ENCODE measurements around the gene FOXO3. TPM values are rescaled to one million over a fixed set of nuclear protein-coding genes. Genes with fewer than 3 reads are reported as not detected.

Gene FOXO3
- total RNA-seq, 1 donor from 2014 or later, result 5.9 TPM

- Mint-ChIP-seq H3K9me3 (no peaks in the 10 kb centered on the region), H3K36me3 (ENCODE audit: low read depth) (no peaks in the 10 kb centered on the region), H3K4me1 (peaks cover 3% of the 10 kb centered on the region), H3K27me3 (peaks cover 4% of the 10 kb centered on the region), H3K4me3 (no peak overlapping the region), H3K27ac (no peak overlapping the region)
- intact Hi-C loops (cut with micrococcal nuclease), result no loop called here
- DNase-seq, result no peak
Measured at GRCh38 chr6:108606250-108606690, 45.6 kb downstream of the FOXO3 start.

GRCh38 chr6:108608453-108609275, 47.9 kb downstream of the FOXO3 start:
- H3K4me3 Mint-ChIP-seq, result no peak overlapping the region
- H3K27ac Mint-ChIP-seq, result no peak overlapping the region
- intact Hi-C loops (cut with micrococcal nuclease), result no loop called here
- DNase-seq, result no peak
- peaks cover 12% of the 10 kb centered on the region for H3K27me3 Mint-ChIP-seq
- H3K4me1 Mint-ChIP-seq, result peaks cover 3% of the 10 kb centered on the region
- peaks cover 3% of the 10 kb centered on the region for H3K36me3 Mint-ChIP-seq (ENCODE audit: low read depth)
- H3K9me3 Mint-ChIP-seq, result peaks cover 5% of the 10 kb centered on the region

- Mint-ChIP-seq H3K4me1 (peaks cover 3% of the 10 kb centered on the region), H3K9me3 (peaks cover 5% of the 10 kb centered on the region), H3K27me3 (peaks cover 16% of the 10 kb centered on the region), H3K4me3 (no peak overlapping the region), H3K27ac (no peak overlapping the region), H3K36me3 (ENCODE audit: low read depth) (peaks cover 3% of the 10 kb centered on the region)
- DNase-seq, result no peak
- intact Hi-C loops (cut with micrococcal nuclease), result no loop called here
Measured at GRCh38 chr6:108609276-108609769, 48.6 kb downstream of the FOXO3 start.

- DNase-seq, result no peak
- peaks cover 3% of the 10 kb centered on the region for H3K4me1 Mint-ChIP-seq
- H3K27me3 Mint-ChIP-seq, result peaks cover 24% of the 10 kb centered on the region
- H3K36me3 Mint-ChIP-seq (ENCODE audit: low read depth), result peaks cover 3% of the 10 kb centered on the region
- no peak overlapping the region for H3K4me3 Mint-ChIP-seq
- H3K27ac Mint-ChIP-seq, result no peak overlapping the region
- peaks cover 5% of the 10 kb centered on the region for H3K9me3 Mint-ChIP-seq
- intact Hi-C loops (cut with micrococcal nuclease), result no loop called here
Measured at GRCh38 chr6:108610270-108610839, 49.6 kb downstream of the FOXO3 start.

GRCh38 chr6:108610957-108611586, 50.4 kb downstream of the FOXO3 start:
- Mint-ChIP-seq H3K27me3 (peaks cover 24% of the 10 kb centered on the region), H3K4me1 (peaks cover 3% of the 10 kb centered on the region), H3K4me3 (no peak overlapping the region), H3K27ac (no peak overlapping the region), H3K9me3 (peaks cover 5% of the 10 kb centered on the region), H3K36me3 (ENCODE audit: low read depth) (peaks cover 3% of the 10 kb centered on the region)
- DNase-seq, result no peak
- intact Hi-C loops (cut with micrococcal nuclease), result no loop called here

- Mint-ChIP-seq H3K36me3 (ENCODE audit: low read depth) (peaks cover 3% of the 10 kb centered on the region), H3K27ac (no peak overlapping the region), H3K4me1 (peaks cover 3% of the 10 kb centered on the region), H3K9me3 (peaks cover 5% of the 10 kb centered on the region), H3K27me3 (peaks cover 24% of the 10 kb centered on the region), H3K4me3 (no peak overlapping the region)
- no peak for DNase-seq
- intact Hi-C loops (cut with micrococcal nuclease), result no loop called here
Measured at GRCh38 chr6:108612852-108613251, 52.1 kb downstream of the FOXO3 start.

- Mint-ChIP-seq H3K4me1 (peaks cover 4% of the 10 kb centered on the region), H3K27ac (no peak overlapping the region), H3K27me3 (peaks cover 21% of the 10 kb centered on the region), H3K36me3 (ENCODE audit: low read depth) (peaks cover 3% of the 10 kb centered on the region), H3K9me3 (peaks cover 5% of the 10 kb centered on the region), H3K4me3 (no peak overlapping the region)
- intact Hi-C loops (cut with micrococcal nuclease), result no loop called here
- no peak for DNase-seq
Measured at GRCh38 chr6:108616544-108616943, 55.8 kb downstream of the FOXO3 start.

GRCh38 chr6:108616973-108617372, 56.3 kb downstream of the FOXO3 start:
- intact Hi-C loops (cut with micrococcal nuclease), result no loop called here
- no peak for DNase-seq
- H3K27me3 Mint-ChIP-seq, result peaks cover 21% of the 10 kb centered on the region
- H3K36me3 Mint-ChIP-seq (ENCODE audit: low read depth), result peaks cover 3% of the 10 kb centered on the region
- H3K4me3 Mint-ChIP-seq, result no peak overlapping the region
- H3K4me1 Mint-ChIP-seq, result peaks cover 4% of the 10 kb centered on the region
- H3K9me3 Mint-ChIP-seq, result peaks cover 5% of the 10 kb centered on the region
- H3K27ac Mint-ChIP-seq, result no peak overlapping the region

GRCh38 chr6:108618623-108619152, 58.0 kb downstream of the FOXO3 start:
- H3K4me3 Mint-ChIP-seq, result no peak overlapping the region
- H3K4me1 Mint-ChIP-seq, result peaks cover 6% of the 10 kb centered on the region
- H3K9me3 Mint-ChIP-seq, result no peaks in the 10 kb centered on the region
- H3K27me3 Mint-ChIP-seq, result peaks cover 12% of the 10 kb centered on the region
- H3K36me3 Mint-ChIP-seq (ENCODE audit: low read depth), result no peaks in the 10 kb centered on the region
- DNase-seq, result no peak
- no peak overlapping the region for H3K27ac Mint-ChIP-seq
- intact Hi-C loops (cut with micrococcal nuclease), result no loop called here

- H3K4me3 Mint-ChIP-seq, result no peak overlapping the region
- H3K4me1 Mint-ChIP-seq, result peaks cover 6% of the 10 kb centered on the region
- no peaks in the 10 kb centered on the region for H3K9me3 Mint-ChIP-seq
- no peaks in the 10 kb centered on the region for H3K36me3 Mint-ChIP-seq (ENCODE audit: low read depth)
- peaks cover 5% of the 10 kb centered on the region for H3K27me3 Mint-ChIP-seq
- no peak overlapping the region for H3K27ac Mint-ChIP-seq
- DNase-seq, result no peak
- intact Hi-C loops (cut with micrococcal nuclease), result no loop called here
Measured at GRCh38 chr6:108619431-108620197, 58.9 kb downstream of the FOXO3 start.

GRCh38 chr6:108621117-108621516, 60.4 kb downstream of the FOXO3 start:
- no peak overlapping the region for H3K27ac Mint-ChIP-seq
- DNase-seq, result no peak
- intact Hi-C loops (cut with micrococcal nuclease), result no loop called here
- H3K9me3 Mint-ChIP-seq, result no peaks in the 10 kb centered on the region
- H3K4me3 Mint-ChIP-seq, result no peak overlapping the region
- H3K36me3 Mint-ChIP-seq (ENCODE audit: low read depth), result no peaks in the 10 kb centered on the region
- H3K4me1 Mint-ChIP-seq, result peaks cover 6% of the 10 kb centered on the region
- no peaks in the 10 kb centered on the region for H3K27me3 Mint-ChIP-seq

GRCh38 chr6:108622641-108623298, 62.1 kb downstream of the FOXO3 start:
- intact Hi-C loops (cut with micrococcal nuclease), result no loop called here
- Mint-ChIP-seq H3K9me3 (no peaks in the 10 kb centered on the region), H3K27ac (no peak overlapping the region), H3K36me3 (ENCODE audit: low read depth) (no peaks in the 10 kb centered on the region), H3K4me3 (no peak overlapping the region), H3K27me3 (no peaks in the 10 kb centered on the region), H3K4me1 (peaks cover 6% of the 10 kb centered on the region)
- no peak for DNase-seq

- H3K9me3 Mint-ChIP-seq, result no peaks in the 10 kb centered on the region
- no peak overlapping the region for H3K4me3 Mint-ChIP-seq
- peaks cover 9% of the 10 kb centered on the region for H3K4me1 Mint-ChIP-seq
- no peaks in the 10 kb centered on the region for H3K36me3 Mint-ChIP-seq (ENCODE audit: low read depth)
- H3K27me3 Mint-ChIP-seq, result no peaks in the 10 kb centered on the region
- no peak for DNase-seq
- intact Hi-C loops (cut with micrococcal nuclease), result no loop called here
- no peak overlapping the region for H3K27ac Mint-ChIP-seq
Measured at GRCh38 chr6:108623995-108624394, 63.3 kb downstream of the FOXO3 start.
